Left ventricle myocardium superior (tissue), 1 donor: ENCODE data around the gene GREM1. TPM values are rescaled to one million over a fixed set of nuclear protein-coding genes. Genes with fewer than 3 reads are reported as not detected.

Experiments used
- ATAC-seq: fragments of 200-7000 bp; cut with Tn5 transposase; one replicate; pipeline ENCODE4 v1.9.1; 2020; ENCODE audit warnings: mild to moderate bottlenecking, moderate library complexity
- DNase-seq: peaks from one replicate; pipeline ENCODE4 v3.0.0-alpha.2; 2020
- intact Hi-C: fragments of 100-400 bp; cut with micrococcal nuclease; formaldehyde crosslinking; loops from one replicate; pipeline ENCODE4 v1.11.0; 2022
- total RNA-seq: library from RNA; stranded (reverse); fragmentation: NEBNext Ultra II Directional; extraction: Animal tissue kit (Norgen Biotek cat#: 25700); gene quantifications from one replicate; pipeline ENCODE4 v1.2.1, GENCODE V29; 2021
- donor health status: DM: no; HTN: yes; CAD: no; lungs with severe emphysema.

GREM1 gene
- total RNA-seq, 1 donor from 2014 or later = 0.52 TPM

- ATAC-seq (no peak), DNase-seq (no peak)
- intact Hi-C loops = no loop called here
These were observed 26.1 kb upstream of the GREM1 start for GRCh38 chr15:32691689-32692038.

- no peak for ATAC-seq
- intact Hi-C loops = no loop called here
These were observed 25.5 kb upstream of the GREM1 start for GRCh38 chr15:32692286-32692685.

GRCh38 chr15:32694222-32694983, 23.4 kb upstream of the GREM1 start:
- intact Hi-C loops = no loop called here
- ATAC-seq = no peak

More at GRCh38 chr15:32692286-32692685, 25.5 kb upstream of the GREM1 start:
- no peak for DNase-seq

GRCh38 chr15:32698773-32699390, 18.9 kb upstream of the GREM1 start:
- DNase-seq (no peak), ATAC-seq (no peak)
- intact Hi-C loops = no loop called here

More at GRCh38 chr15:32694222-32694983, 23.4 kb upstream of the GREM1 start:
- no peak for DNase-seq

- intact Hi-C loops = no loop called here
- no peak for DNase-seq
These were observed 17.2 kb upstream of the GREM1 start for GRCh38 chr15:32700501-32701150.

GRCh38 chr15:32701863-32702262, 15.9 kb upstream of the GREM1 start:
- ATAC-seq (no peak), DNase-seq (no peak)
- intact Hi-C loops = no loop called here

More at GRCh38 chr15:32700501-32701150, 17.2 kb upstream of the GREM1 start:
- no peak for ATAC-seq

- ATAC-seq (no peak), DNase-seq (no peak)
- intact Hi-C loops = no loop called here
These were observed 13.3 kb upstream of the GREM1 start for GRCh38 chr15:32704395-32704981.

- no peak for DNase-seq
- no peak for ATAC-seq
- intact Hi-C loops = no loop called here
These were observed 12.4 kb upstream of the GREM1 start for GRCh38 chr15:32705446-32705845.

GRCh38 chr15:32706704-32707103, 11.1 kb upstream of the GREM1 start:
- DNase-seq = no peak

GRCh38 chr15:32707436-32707835, 10.4 kb upstream of the GREM1 start:
- intact Hi-C loops = no loop called here
- ATAC-seq (no peak), DNase-seq (no peak)

More at GRCh38 chr15:32706704-32707103, 11.1 kb upstream of the GREM1 start:
- ATAC-seq = no peak
- intact Hi-C loops = no loop called here

- intact Hi-C loops = no loop called here
- no peak for DNase-seq
- no peak for ATAC-seq
These were observed 8.3 kb upstream of the GREM1 start for GRCh38 chr15:32709295-32710033.

GRCh38 chr15:32715276-32715675, 2.5 kb upstream of the GREM1 start:
- DNase-seq (no peak), ATAC-seq (no peak)
- intact Hi-C loops = no loop called here

GRCh38 chr15:32716216-32716914, 1.4 kb upstream of the GREM1 start:
- intact Hi-C loops = no loop called here
- DNase-seq (no peak), ATAC-seq (no peak)

GRCh38 chr15:32716915-32717425, 834 bp upstream of the GREM1 start:
- no peak for ATAC-seq
- intact Hi-C loops = no loop called here
- no peak for DNase-seq

- DNase-seq = no peak
- intact Hi-C loops = no loop called here
- ATAC-seq = no peak
These were observed 520 bp downstream of the GREM1 start for GRCh38 chr15:32718227-32718820.

GRCh38 chr15:32718821-32719716, 1.3 kb downstream of the GREM1 start:
- DNase-seq = no peak
- ATAC-seq = no peak
- intact Hi-C loops = no loop called here

GRCh38 chr15:32721596-32721995, 3.8 kb downstream of the GREM1 start:
- DNase-seq (no peak), ATAC-seq (no peak)
- intact Hi-C loops = no loop called here
